Activated naive CD4-positive, alpha-beta T cell treated with Interleukin-2 at 50 U/mL for 16 hours (primary cell): ENCODE measurements around the gene LAIR2.

Experiments
- DNase-seq: peaks from one replicate; pipeline ENCODE4 v3.0.0-alpha.2; 2020

The LAIR2 gene

GRCh38 chr19:54536956-54537355 lies 34.3 kb downstream of the LAIR2 start:
- DNase-seq: no peak

DNA sequence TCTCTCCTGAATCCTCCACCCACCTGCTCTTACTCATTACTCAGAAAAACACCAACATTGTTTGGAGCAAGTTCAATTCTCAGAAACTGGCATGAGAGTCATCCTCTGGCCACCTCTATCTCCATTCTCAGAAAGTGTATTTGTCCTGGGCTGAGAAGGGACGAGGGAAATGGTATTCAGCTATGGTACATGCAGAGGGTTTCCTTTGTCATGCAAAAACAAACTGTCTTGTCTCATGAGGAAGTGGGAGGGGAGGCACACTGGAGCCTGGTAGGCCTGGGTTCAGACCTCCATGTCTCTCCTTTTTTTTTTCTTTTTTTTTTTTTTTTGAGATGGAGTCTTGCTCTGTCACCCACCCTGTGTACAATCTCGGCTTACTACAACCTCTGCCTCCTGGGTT lies 39.1 kb downstream of the LAIR2 start:
- no peak for DNase-seq

GRCh38 chr19:54548806-54549205 lies 46.2 kb downstream of the LAIR2 start:
- no peak for DNase-seq

- DNase-seq: no peak
These were observed 46.6 kb downstream of the LAIR2 start for GRCh38 chr19:54549224-54549623.

GRCh38 chr19:54551293-54551692 lies 48.7 kb downstream of the LAIR2 start:
- no peak for DNase-seq

DNA sequence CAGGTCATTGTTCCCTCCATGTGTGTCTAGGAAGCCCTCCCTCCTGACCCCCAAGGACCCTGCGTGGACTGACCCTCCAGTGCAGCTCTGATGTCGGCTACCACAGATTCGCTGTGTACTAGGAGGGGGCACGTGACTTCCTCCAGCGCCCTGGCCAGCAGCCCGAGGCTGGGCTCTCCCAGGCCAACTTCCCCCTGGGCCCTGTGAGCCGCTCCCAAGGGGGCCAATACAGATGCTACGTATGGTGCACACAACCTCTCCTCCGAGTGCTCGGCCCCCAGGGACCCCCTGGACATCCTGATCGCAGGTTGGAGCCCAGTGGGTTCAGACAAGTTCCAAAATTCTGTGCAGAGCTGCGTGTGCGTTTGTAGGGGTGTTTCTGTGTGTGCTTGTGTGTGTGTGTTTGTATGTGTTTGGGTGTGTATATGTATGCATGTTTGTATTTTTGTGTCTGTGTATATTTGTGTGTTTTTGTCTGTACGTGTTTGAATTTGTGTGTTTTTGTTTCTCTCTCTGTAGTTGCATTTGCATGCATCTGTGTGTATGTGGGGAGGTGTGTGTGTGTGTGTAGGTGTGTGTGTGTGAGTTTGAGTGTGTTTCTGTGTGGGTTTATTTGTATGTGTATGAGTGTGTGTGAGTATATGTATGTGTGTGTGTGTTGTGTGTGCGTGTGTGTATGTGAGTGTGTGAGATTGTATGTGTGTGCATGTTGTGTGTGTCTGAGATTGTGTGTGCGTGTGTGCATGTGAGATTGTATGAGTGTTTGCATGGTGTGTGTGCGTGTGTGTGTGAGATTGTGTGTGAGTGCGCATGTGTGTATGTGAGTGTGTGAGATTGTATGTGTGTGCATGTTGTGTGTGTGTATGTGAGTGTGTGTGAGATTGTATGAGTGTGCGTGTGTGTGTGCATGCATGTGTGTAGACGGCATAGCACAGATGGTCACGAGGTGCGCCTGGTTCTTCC lies 49.6 kb downstream of the LAIR2 start:
- DNase-seq: no peak

DNA sequence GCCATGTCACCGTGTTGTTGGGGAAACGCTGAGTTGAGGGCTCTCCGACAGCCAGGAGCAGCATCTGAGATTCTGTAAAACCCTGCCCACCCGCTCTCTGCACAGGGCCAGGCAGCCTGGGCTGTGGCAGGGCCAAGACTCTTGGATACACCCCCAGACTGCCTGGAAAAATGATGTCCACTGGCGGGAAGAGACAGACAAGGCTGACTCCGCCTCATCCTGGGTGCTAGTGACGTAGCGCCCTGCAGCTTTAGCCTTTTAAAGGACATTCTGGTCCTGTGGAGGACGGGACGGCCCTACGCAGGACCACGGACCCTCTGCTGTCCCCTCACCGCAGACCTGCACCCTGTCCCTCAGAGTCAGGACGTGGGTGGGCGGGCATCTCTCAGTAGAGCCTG lies 50.3 kb downstream of the LAIR2 start:
- DNase-seq: no peak

DNA sequence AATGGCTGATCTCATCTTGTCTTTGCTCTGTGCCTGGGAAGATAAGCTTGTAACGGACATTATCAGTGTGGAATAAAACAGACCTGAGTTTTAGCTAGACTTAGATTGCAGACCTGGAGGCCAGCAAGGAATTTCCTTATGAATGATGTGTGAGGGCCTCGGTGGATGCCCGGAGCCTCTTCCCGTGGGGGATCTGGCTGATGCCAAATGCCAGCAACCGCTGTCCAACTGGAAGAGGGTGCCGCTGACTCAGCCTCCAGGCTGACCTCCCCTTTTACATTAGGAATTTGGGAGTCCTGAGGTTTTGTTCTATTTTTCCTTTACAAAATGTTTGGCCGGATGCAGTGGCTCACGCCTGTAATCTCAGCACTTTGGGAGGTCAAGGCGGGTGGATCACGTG lies 51.4 kb downstream of the LAIR2 start:
- DNase-seq: no peak

- no peak for DNase-seq
These were observed 52.3 kb downstream of the LAIR2 start for GRCh38 chr19:54554896-54555295.

DNA sequence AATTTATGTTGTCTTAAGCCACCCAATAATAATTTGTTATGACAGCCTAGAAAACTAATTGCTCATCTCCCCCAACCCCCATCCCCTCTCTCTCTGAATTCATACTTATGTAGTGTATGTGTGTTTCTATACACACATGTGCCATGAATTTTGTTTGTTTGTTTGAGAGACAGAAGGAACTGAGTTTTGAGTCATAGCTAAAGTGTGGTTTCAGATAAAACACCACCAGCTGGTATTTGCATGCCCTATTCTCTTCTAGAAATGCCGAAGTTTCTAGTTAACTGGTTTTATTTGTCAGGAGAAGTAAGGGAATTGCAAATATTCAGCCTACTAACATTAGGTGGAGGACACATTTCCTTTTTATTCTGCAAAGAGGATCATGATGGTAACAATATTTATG lies 53.6 kb downstream of the LAIR2 start:
- DNase-seq: no peak

DNA sequence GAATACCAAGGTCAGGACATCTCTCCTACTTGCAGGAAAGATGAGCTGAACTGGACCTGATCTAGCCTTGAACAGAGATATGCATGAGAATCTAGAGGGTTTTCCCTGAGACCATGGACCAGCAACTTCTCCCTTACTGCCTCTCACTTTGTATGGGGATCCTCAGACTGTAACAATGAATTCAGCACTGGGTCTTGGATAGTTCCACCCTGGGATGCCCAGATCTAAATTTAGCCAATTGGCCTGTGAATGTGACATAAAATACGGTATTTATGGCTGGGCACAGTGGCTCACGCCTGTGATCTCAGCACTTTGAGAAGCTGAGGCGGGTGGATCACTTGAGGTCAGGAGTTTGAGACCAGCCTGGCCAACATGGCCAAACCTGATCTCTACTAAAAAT lies 55.7 kb downstream of the LAIR2 start:
- DNase-seq: no peak
